Testis (tissue), 3 donors: ENCODE measurements around the gene CD1B. TPM values are rescaled to one million over a fixed set of nuclear protein-coding genes. Genes with fewer than 3 reads are reported as not detected.

Experiments used
- polyA plus RNA-seq: library from polyadenylated mRNA; stranded (reverse); fragments of 350-450 nt; fragmentation: Illumina TruSeq; extraction: RNeasy Lipid Tissue Mini Kit (QIAGEN cat#74804); gene quantifications from one replicate; pipeline ENCODE4 v1.2.3, GENCODE V29; 2014; ENCODE audit warnings: low read depth, low replicate concordance; ENCODE audit not compliant: insufficient read depth
- total RNA-seq, 2 donors: library from RNA; depleted of rRNA; stranded (reverse); fragments of >200 nt; gene quantifications; one replicate each; pipeline ENCODE4 v1.2.3, GENCODE V29; 2016

Gene CD1B
- total and polyA plus RNA-seq, 3 donors from 2014 or later, result 0.30 TPM; not detected in 2

Other genes with a start within 250 kb of the CD1B start
- 1 to 10 TPM; 2.5 to 3.1 TPM for gene CD1D, start 150.6 kb downstream of the CD1B start, total RNA-seq
- 6.6 TPM for gene CD1D, start 150.6 kb downstream of the CD1B start, polyA plus RNA-seq
- under 1 TPM; 0.24 to 0.25 TPM for gene CD1A, start 77.1 kb downstream of the CD1B start, total RNA-seq
- gene CD1A, start 77.1 kb downstream of the CD1B start, polyA plus RNA-seq, result not detected
- 1 to 10 TPM in 1 of 2 donors, not detected in 1; 1.2 TPM for gene CD1C, start 41.6 kb downstream of the CD1B start, total RNA-seq
- gene CD1C, start 41.6 kb downstream of the CD1B start, polyA plus RNA-seq, result 3.1 TPM
- gene CD1E, start 22.4 kb upstream of the CD1B start, total RNA-seq, result 1 to 10 TPM in 1 of 2 donors, under 1 TPM in 1; 0.16 to 1.3 TPM
- gene CD1E, start 22.4 kb upstream of the CD1B start, polyA plus RNA-seq, result 1.8 TPM
- under 1 TPM in 1 of 2 donors, not detected in 1; 0.94 TPM for gene OR10T2, start 67.9 kb upstream of the CD1B start, total RNA-seq
- not detected for gene OR10T2, start 67.9 kb upstream of the CD1B start, polyA plus RNA-seq
- not detected for gene OR10K2, start 94.7 kb upstream of the CD1B start, total RNA-seq
- gene OR10K2, start 94.7 kb upstream of the CD1B start, polyA plus RNA-seq, result not detected
- gene OR10K1, start 130.3 kb upstream of the CD1B start, total RNA-seq, result not detected
- gene OR10K1, start 130.3 kb upstream of the CD1B start, polyA plus RNA-seq, result not detected
- not detected for gene OR10R2, start 140.7 kb upstream of the CD1B start, total RNA-seq
- not detected for gene OR10R2, start 140.7 kb upstream of the CD1B start, polyA plus RNA-seq
- not detected for gene OR6Y1, start 222.9 kb upstream of the CD1B start, total RNA-seq
- not detected for gene OR6Y1, start 222.9 kb upstream of the CD1B start, polyA plus RNA-seq
- not detected for gene OR6P1, start 239.0 kb upstream of the CD1B start, total RNA-seq
- gene OR6P1, start 239.0 kb upstream of the CD1B start, polyA plus RNA-seq, result not detected
- not detected for gene OR10X1, start 248.4 kb upstream of the CD1B start, total RNA-seq
- gene OR10X1, start 248.4 kb upstream of the CD1B start, polyA plus RNA-seq, result not detected